Fibroblast of villous mesenchyme (primary cell): ENCODE results near the gene SLC24A3. TPM values are rescaled to one million over a fixed set of nuclear protein-coding genes. Genes with fewer than 3 reads are reported as not detected.

Experiments
- DNase-seq: peaks from one replicate; pipeline ENCODE4 v3.0.0-alpha.2; 2010; ENCODE audit warnings: low read depth
- H3K4me3 ChIP-seq: 2 replicates; pipeline ENCODE4 v1.5.1; 2011; ENCODE audit warnings: low read depth, mild to moderate bottlenecking, low read length
- CTCF ChIP-seq: IDR thresholded peaks from 2 replicates; pipeline ENCODE4 v1.5.1; 2012; ENCODE audit warnings: low read depth, mild to moderate bottlenecking, low read length; ENCODE audit not compliant: insufficient read depth
- total RNA-seq: library from RNA; depleted of rRNA; stranded (reverse); fragments of >200 nt; gene quantifications from 2 replicates; pipeline ENCODE4 v1.2.3, GENCODE V29; 2012

Gene SLC24A3
- total RNA-seq, 1 donor: 0.86 TPM

DNA sequence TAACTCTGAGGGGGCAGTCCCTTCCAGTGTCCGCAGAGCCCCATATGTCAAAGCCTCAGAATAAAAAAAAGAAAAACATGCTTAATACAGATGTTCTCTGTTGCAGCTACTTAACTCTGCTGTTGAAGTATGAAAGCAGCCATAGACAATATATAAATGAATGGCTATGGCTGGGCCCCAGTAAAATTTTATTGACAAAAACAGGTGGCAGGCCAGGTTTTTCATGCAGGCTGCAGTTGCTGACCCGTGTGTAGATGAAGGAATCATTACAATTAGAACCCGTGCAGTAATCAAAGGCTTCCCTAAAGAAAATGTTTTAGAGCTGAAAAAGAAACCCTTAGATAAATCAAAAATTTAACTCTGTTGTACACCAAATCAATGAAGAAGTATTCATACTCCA, 532.7 kb downstream of the SLC24A3 start:
- no peak overlapping the region for H3K4me3 ChIP-seq
- no peak for DNase-seq
- TF ChIP-seq CTCF: no peak

DNA sequence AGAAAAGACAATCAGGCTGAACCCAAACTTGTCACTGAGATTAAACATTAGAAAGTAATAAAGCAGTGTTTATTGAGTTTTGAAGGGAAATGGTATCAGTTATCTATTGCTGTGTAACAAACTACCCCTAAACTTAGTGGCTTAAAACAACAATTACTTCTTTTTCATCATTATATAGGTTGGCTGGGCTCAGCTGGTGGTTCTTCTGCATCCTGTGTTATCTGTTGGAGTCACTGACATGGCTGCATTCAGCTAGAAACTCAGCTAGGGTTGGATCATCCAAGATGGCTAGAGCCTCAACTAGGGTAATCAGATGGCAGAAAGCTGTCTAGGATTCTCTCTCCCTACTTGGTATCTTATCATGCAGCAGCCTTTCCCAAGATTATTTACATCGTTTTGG, 533.1 kb downstream of the SLC24A3 start:
- TF ChIP-seq CTCF: no peak
- H3K4me3 ChIP-seq: no peak overlapping the region
- no peak for DNase-seq

DNA sequence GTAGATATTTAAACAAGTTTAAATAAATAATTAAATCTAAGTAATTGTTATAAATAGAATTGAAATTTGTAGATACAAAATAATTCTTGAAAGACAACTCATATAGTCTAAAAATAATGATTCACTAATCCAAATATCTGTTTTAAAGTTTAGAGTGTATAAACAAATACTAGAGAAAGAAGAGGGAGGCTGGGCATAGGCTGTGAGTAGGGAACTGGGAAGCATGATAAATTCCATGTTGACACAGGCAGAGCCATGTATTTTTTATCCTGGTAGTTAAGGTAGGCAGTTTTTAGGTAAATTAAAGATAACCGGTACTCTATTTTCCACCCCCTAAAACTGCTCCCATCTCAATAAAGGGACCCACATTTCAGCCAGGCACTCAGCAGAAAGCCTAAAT, 534.0 kb downstream of the SLC24A3 start:
- no peak overlapping the region for H3K4me3 ChIP-seq
- DNase-seq: no peak
- TF ChIP-seq CTCF: no peak

DNA sequence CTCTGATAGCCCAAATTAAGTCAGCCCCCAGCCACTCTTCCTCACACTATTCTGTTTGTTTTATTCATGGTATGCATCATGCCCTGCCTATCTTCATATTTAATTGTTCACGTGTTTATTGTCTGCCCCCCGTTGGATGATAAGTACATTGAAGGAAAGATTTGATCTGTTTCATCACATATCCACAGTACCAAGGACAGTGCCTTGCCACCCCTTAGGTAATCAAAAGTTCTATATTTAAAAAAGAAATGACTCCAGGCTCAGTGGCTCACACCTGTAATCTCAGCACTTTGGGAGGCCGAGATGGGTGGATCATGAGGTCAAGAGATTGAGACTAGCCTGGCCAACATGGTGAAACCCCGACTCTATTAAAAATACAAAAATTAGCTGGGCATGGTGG, 535.5 kb downstream of the SLC24A3 start:
- no peak overlapping the region for H3K4me3 ChIP-seq
- no peak for DNase-seq
- no peak for TF ChIP-seq CTCF

DNA sequence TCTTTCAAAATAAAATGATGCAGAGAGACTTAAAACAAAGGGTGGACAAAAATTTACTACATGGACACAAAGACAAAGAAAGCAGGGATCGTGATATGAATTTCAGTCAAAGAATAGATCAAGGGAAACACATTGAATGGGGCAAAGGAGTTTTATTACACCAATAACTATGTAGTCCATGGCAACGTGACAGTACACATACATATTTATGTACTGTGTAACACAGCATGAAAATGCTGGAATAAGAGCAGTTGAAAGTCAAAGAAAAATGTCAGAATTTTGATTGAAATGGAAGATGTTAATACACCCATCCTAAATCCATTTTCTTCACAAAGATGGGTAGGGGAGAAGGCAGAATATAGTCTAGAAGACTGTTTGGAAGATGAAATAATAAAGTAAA, 536.2 kb downstream of the SLC24A3 start:
- no peak for DNase-seq
- TF ChIP-seq CTCF: no peak
- H3K4me3 ChIP-seq: no peak overlapping the region

GRCh38 chr20:19749618-19750071, 537.2 kb downstream of the SLC24A3 start:
- H3K4me3 ChIP-seq: no peak overlapping the region
- TF ChIP-seq CTCF: no peak
- DNase-seq: no peak

- DNase-seq: no peak
- no peak overlapping the region for H3K4me3 ChIP-seq
- no peak for TF ChIP-seq CTCF
These were observed 537.7 kb downstream of the SLC24A3 start for GRCh38 chr20:19750101-19750606.
